IMR-90 (cell line): Measurements from ENCODE around the gene RAPGEFL1. TPM values are rescaled to one million over a fixed set of nuclear protein-coding genes. Genes with fewer than 3 reads are reported as not detected.

Experiments
- ATAC-seq: fragments of 200-7000 bp; cut with Tn5 transposase; 2 replicates; pipeline ENCODE4 v1.9.1; 2020; ENCODE audit warnings: low read depth, mild to moderate bottlenecking, moderate library complexity
- BruUV-seq: library from RNA; stranded (reverse); fragments of 400-500 nt; replicated peaks from 2 replicates; lab custom pipeline; 2021; lab: Mats Ljungman, UMichigan
- CTCF ChIA-PET: fragments of 300-600 bp; formaldehyde crosslinking; extraction: SDS; loops from one replicate; lab custom pipeline; 2021; ENCODE audit warnings: antibody characterized with exemption; lab: Yijun Ruan, JAX
- POLR2A ChIA-PET: fragments of 300-600 bp; sonication (Branson Sonifier 250); formaldehyde crosslinking; loops from one replicate; lab custom pipeline; 2022; ENCODE audit warnings: antibody characterized with exemption; ENCODE audit not compliant: unreplicated experiment; lab: Charles Lee
- DNase-seq: peaks from one replicate; pipeline ENCODE4 v3.0.0; 2013
- H2AFZ ChIP-seq: replicated peaks from 2 replicates; pipeline ENCODE3; 2013; ENCODE audit warnings: low read length, mild to moderate bottlenecking; ENCODE audit not compliant: poor library complexity
- H2AK5ac ChIP-seq: 2 replicates; pipeline ENCODE4 v1.6.1; 2013; ENCODE audit warnings: low read depth, low read length, inconsistent platforms
- H2AK9ac ChIP-seq: replicated peaks from 2 replicates; pipeline ENCODE3; 2013; ENCODE audit warnings: mild to moderate bottlenecking, low read depth, low read length, moderate library complexity; ENCODE audit not compliant: poor library complexity
- H2BK120ac ChIP-seq: 2 replicates; pipeline ENCODE4 v1.6.1; 2013; ENCODE audit warnings: low read depth, low read length, inconsistent platforms
- H2BK15ac ChIP-seq: 3 replicates; pipeline ENCODE4 v1.6.1; 2013; ENCODE audit warnings: low read depth, low read length, inconsistent platforms
- H2BK20ac ChIP-seq: 2 replicates; pipeline ENCODE4 v1.6.1; 2013; ENCODE audit warnings: low read depth, mild to moderate bottlenecking, inconsistent platforms, low read length, moderate library complexity
- H2BK5ac ChIP-seq: 2 replicates; pipeline ENCODE4 v1.6.1; 2013; ENCODE audit warnings: mild to moderate bottlenecking, low read depth, low read length, inconsistent platforms; ENCODE audit not compliant: poor library complexity, severe bottlenecking
- H3K14ac ChIP-seq: replicated peaks from 2 replicates; pipeline ENCODE4 v1.6.1; 2013; ENCODE audit warnings: low read depth, low read length, inconsistent platforms
- H3K18ac ChIP-seq: 2 replicates; pipeline ENCODE4 v1.6.1; 2013; ENCODE audit warnings: low read depth, low read length, control low read depth
- H3K23ac ChIP-seq: 2 replicates; pipeline ENCODE4 v1.6.1; 2013; ENCODE audit warnings: low read depth, low read length, inconsistent platforms
- H3K27ac ChIP-seq: 2 replicates; pipeline ENCODE4 v1.5.1; 2013; ENCODE audit warnings: mild to moderate bottlenecking, control low read depth, low read length; ENCODE audit not compliant: insufficient read depth
- H3K27me3 ChIP-seq: 2 replicates; pipeline ENCODE4 v1.6.1; 2013; ENCODE audit warnings: low read length; ENCODE audit not compliant: control insufficient read depth, insufficient read depth
- H3K36me3 ChIP-seq: 2 replicates; pipeline ENCODE4 v1.6.1; 2013; ENCODE audit warnings: low read length, mixed read lengths; ENCODE audit not compliant: control insufficient read depth, insufficient read depth
- H3K4ac ChIP-seq: 2 replicates; pipeline ENCODE4 v1.6.1; 2013; ENCODE audit warnings: low read depth, low read length, inconsistent platforms
- H3K4me1 ChIP-seq: 2 replicates; pipeline ENCODE4 v1.6.1; 2013; ENCODE audit warnings: low read length, mixed read lengths; ENCODE audit not compliant: control insufficient read depth, insufficient read depth
- H3K4me2 ChIP-seq: 2 replicates; pipeline ENCODE4 v1.6.1; 2013; ENCODE audit warnings: low read depth, mild to moderate bottlenecking, control low read depth, low read length, moderate library complexity
- H3K4me3 ChIP-seq: 2 replicates; pipeline ENCODE4 v1.5.1; 2013; ENCODE audit warnings: low read depth, mild to moderate bottlenecking, control low read depth, low read length, moderate library complexity; ENCODE audit not compliant: insufficient read depth
- H3K56ac ChIP-seq: 2 replicates; pipeline ENCODE4 v1.6.1; 2013; ENCODE audit warnings: low read length, inconsistent platforms; ENCODE audit not compliant: insufficient read depth; ENCODE audit errors: extremely low read depth
- H3K79me1 ChIP-seq, 2 experiments: 2 replicates each; pipeline ENCODE4 v1.6.1; 2013; ENCODE audit warnings: low read length in 2 of 2, inconsistent platforms in 1 of 2, low read depth in 1 of 2
- H3K9ac ChIP-seq: 2 replicates; pipeline ENCODE4 v1.6.1; 2013; ENCODE audit warnings: low read depth, low read length, control low read depth
- H3K9me1 ChIP-seq: 2 replicates; pipeline ENCODE4 v1.6.1; 2013; ENCODE audit warnings: low read length, inconsistent platforms; ENCODE audit not compliant: insufficient read depth
- H3K9me3 ChIP-seq: 2 replicates; pipeline ENCODE4 v1.6.1; 2013; ENCODE audit warnings: low read length; ENCODE audit not compliant: control insufficient read depth, insufficient read depth
- H4K20me1 ChIP-seq: 2 replicates; pipeline ENCODE4 v1.6.1; 2013; ENCODE audit warnings: low read length, inconsistent platforms; ENCODE audit not compliant: insufficient read depth
- H4K5ac ChIP-seq: 2 replicates; pipeline ENCODE4 v1.6.1; 2013; ENCODE audit warnings: mild to moderate bottlenecking, low read depth, low read length, control low read depth
- H4K8ac ChIP-seq, 2 experiments: 2 replicates each; pipeline ENCODE4 v1.6.1; 2013; ENCODE audit warnings: low read depth in 2 of 2, low read length in 2 of 2, control low read depth in 1 of 2, inconsistent platforms in 1 of 2
- H4K91ac ChIP-seq: 2 replicates; pipeline ENCODE4 v1.6.1; 2013; ENCODE audit warnings: low read depth, low read length, inconsistent platforms; ENCODE audit not compliant: insufficient read depth
- BHLHE40 ChIP-seq: fragments of 150-350 bp; IDR thresholded peaks from 2 replicates; pipeline ENCODE4 v1.6.1; 2016; ENCODE audit warnings: mild to moderate bottlenecking, low read depth, low read length
- CEBPB ChIP-seq: IDR thresholded peaks from 2 replicates; pipeline ENCODE4 v1.6.1; 2012; ENCODE audit warnings: low read depth, low read length, improper control_type of control experiment
- CHD1 ChIP-seq: IDR thresholded peaks from 2 replicates; pipeline ENCODE4 v1.6.1; 2012; ENCODE audit warnings: low read depth, low read length, improper control_type of control experiment
- ELK1 ChIP-seq: fragments of 150-350 bp; IDR thresholded peaks from 2 replicates; pipeline ENCODE4 v1.6.1; 2016; ENCODE audit warnings: low read depth, mild to moderate bottlenecking, low read length, moderate library complexity, borderline replicate concordance
- FOS ChIP-seq: fragments of 150-350 bp; IDR thresholded peaks from 2 replicates; pipeline ENCODE4 v1.6.1; 2016; ENCODE audit warnings: low read depth, low read length
- MXI1 ChIP-seq: IDR thresholded peaks from 2 replicates; pipeline ENCODE4 v1.6.1; 2012; ENCODE audit warnings: low read depth, mild to moderate bottlenecking, low read length, moderate library complexity, borderline replicate concordance
- POLR2A ChIP-seq: IDR thresholded peaks from 2 replicates; pipeline ENCODE4 v1.6.1; 2012; ENCODE audit warnings: mild to moderate bottlenecking, low read depth, low read length
- RAD21 ChIP-seq: IDR thresholded peaks from 2 replicates; pipeline ENCODE4 v1.6.1; 2012; ENCODE audit warnings: low read length, improper control_type of control experiment
- RCOR1 ChIP-seq: IDR thresholded peaks from 2 replicates; pipeline ENCODE4 v1.6.1; 2012; ENCODE audit warnings: mild to moderate bottlenecking, low read length, improper control_type of control experiment; ENCODE audit not compliant: insufficient replicate concordance
- RFX5 ChIP-seq: IDR thresholded peaks from 2 replicates; pipeline ENCODE4 v1.8.0; 2012; ENCODE audit warnings: low read depth, mild to moderate bottlenecking, low read length, moderate library complexity
- SMC3 ChIP-seq: fragments of 150-350 bp; IDR thresholded peaks from 2 replicates; pipeline ENCODE4 v1.6.1; 2016; ENCODE audit warnings: low read depth, mild to moderate bottlenecking, antibody characterized with exemption, low read length, moderate library complexity
- WGBS, 2 experiments: methylation state at CpG; one replicate each; pipeline versions ENCODE4 v1.1.5 to v1.1.7; 2013; ENCODE audit warnings: missing lambda C conversion rate in 2 of 2; ENCODE audit not compliant: insufficient read length in 1 of 2; ENCODE audit errors: extremely low coverage in 2 of 2; 5-methylcytosine and 5-hydroxymethylcytosine counted together
- dilution Hi-C: fragments of 300-500 bp; cut with HindIII; formaldehyde crosslinking; loops from one replicate; pipeline ENCODE4 v1.14.3; 2018; ENCODE audit warnings: low sequenced_read_pairs; ENCODE audit not compliant: unreplicated experiment
- in situ Hi-C: fragments of 300-500 bp; cut with MboI; formaldehyde crosslinking; loops from 3 replicates; pipeline ENCODE4 v1.14.3; 2019; ENCODE audit warnings: low sequenced_read_pairs, inconsistent platforms, mixed read lengths
- intact Hi-C: fragments of 100-400 bp; cut with micrococcal nuclease; formaldehyde crosslinking; loops from 2 replicates; pipeline ENCODE4 v1.10.0; 2022
- polyA plus RNA-seq, 3 experiments: library from polyadenylated mRNA; depleted of rRNA; stranded (reverse); fragments of >200 nt; gene quantifications; 2 replicates each; pipeline ENCODE4 v1.2.3, GENCODE V29; 2012; ENCODE audit warnings: low replicate concordance in 1 of 3
- total RNA-seq: library from RNA; depleted of rRNA; stranded (reverse); fragments of >200 nt; gene quantifications from 2 replicates; pipeline ENCODE4 v1.2.3, GENCODE V29; 2012
- TF ChIP-seq, protein P1 (sequence below): conservative IDR thresholded peaks from 2 replicates; pipeline ENCODE4 v1.5.1; 2012; ENCODE audit warnings: mild to moderate bottlenecking, low read depth, low read length, improper control_type of control experiment
- TF ChIP-seq, protein P2 (sequence below): fragments of 150-350 bp; IDR thresholded peaks from 2 replicates; pipeline ENCODE4 v1.6.1; 2017; ENCODE audit warnings: mild to moderate bottlenecking, antibody characterized with exemption, low read length, low read depth

Gene RAPGEFL1
- total and polyA plus RNA-seq, 2 of the 4 experiments (the other 2 are of a cell fraction): 0.54 to 5.6 TPM

DNA sequence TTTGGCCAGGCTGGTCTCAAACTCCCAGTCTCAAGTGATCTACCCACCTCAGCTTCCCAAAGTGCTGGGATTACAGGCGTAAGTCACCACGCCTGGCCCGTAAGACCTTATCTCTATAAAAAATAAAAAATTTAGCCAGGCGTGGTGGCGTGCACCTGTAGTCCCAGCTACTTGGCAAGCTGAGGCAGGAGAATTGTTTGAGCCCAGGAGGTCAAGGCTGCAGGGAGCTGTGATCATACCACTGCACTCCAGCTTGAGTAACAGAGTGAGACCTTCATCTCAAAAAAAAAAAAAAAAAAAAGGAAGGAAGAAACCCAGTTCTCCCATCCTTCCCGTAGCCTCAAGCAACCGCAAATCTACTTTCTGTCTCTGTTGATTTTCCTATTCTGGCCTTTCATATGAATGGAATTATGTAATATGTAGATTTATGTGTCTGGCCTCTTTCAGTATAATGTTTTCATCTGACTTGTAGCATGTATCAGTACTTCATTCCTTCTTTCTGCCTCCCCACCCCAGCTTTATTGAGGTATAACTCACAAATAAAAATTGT, 25.8 kb upstream of the RAPGEFL1 start:
- Histone ChIP-seq H3K9ac (no peak overlapping the region), H3K56ac (no peak overlapping the region), H3K4ac (no peak overlapping the region), H2BK120ac (no peak overlapping the region), H3K36me3 (peaks cover 46% of the 10 kb centered on the region), H2AK5ac (no peak overlapping the region), H3K4me2 (no peak overlapping the region), H4K5ac (no peak overlapping the region), H2AFZ (no peak overlapping the region), H3K4me3 (no peak overlapping the region), H2BK5ac (no peak overlapping the region), H2BK20ac (no peak overlapping the region), H2BK15ac (no peak overlapping the region), H3K9me3 (no peaks in the 10 kb centered on the region), H2AK9ac (no peak overlapping the region), H4K20me1 (peaks cover 16% of the 10 kb centered on the region), H3K27me3 (no peaks in the 10 kb centered on the region), H3K27ac (no peak overlapping the region), H3K79me1 (peaks cover 39 to 65% of the 10 kb centered on the region in 2 experiments), H3K9me1 (peaks cover 8% of the 10 kb centered on the region), H3K23ac (no peak overlapping the region), H3K4me1 (no peaks in the 10 kb centered on the region; the same call in 1 of the 2 replicates), H3K14ac (no peak overlapping the region), H4K91ac (no peak overlapping the region), H3K18ac (no peak overlapping the region), H4K8ac (no peak overlapping the region)
- intact Hi-C loops (no loop called here), in situ Hi-C loops (no loop called here), dilution Hi-C loops (no loop called here)
- ATAC-seq (no peak), DNase-seq (no peak)
- no TSS peak for BruUV-seq
- TF ChIP-seq FOS (no peak), CEBPB (no peak), RFX5 (no peak), POLR2A (no peak), MXI1 (no peak), RCOR1 (no peak), CHD1 (no peak), ELK1 (no peak), RAD21 (no peak), BHLHE40 (no peak), SMC3 (no peak)
- TF ChIP-seq, protein P1, sequence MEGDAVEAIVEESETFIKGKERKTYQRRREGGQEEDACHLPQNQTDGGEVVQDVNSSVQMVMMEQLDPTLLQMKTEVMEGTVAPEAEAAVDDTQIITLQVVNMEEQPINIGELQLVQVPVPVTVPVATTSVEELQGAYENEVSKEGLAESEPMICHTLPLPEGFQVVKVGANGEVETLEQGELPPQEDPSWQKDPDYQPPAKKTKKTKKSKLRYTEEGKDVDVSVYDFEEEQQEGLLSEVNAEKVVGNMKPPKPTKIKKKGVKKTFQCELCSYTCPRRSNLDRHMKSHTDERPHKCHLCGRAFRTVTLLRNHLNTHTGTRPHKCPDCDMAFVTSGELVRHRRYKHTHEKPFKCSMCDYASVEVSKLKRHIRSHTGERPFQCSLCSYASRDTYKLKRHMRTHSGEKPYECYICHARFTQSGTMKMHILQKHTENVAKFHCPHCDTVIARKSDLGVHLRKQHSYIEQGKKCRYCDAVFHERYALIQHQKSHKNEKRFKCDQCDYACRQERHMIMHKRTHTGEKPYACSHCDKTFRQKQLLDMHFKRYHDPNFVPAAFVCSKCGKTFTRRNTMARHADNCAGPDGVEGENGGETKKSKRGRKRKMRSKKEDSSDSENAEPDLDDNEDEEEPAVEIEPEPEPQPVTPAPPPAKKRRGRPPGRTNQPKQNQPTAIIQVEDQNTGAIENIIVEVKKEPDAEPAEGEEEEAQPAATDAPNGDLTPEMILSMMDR: no peak
- TF ChIP-seq, protein P2, sequence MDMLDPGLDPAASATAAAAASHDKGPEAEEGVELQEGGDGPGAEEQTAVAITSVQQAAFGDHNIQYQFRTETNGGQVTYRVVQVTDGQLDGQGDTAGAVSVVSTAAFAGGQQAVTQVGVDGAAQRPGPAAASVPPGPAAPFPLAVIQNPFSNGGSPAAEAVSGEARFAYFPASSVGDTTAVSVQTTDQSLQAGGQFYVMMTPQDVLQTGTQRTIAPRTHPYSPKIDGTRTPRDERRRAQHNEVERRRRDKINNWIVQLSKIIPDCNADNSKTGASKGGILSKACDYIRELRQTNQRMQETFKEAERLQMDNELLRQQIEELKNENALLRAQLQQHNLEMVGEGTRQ: no peak
- ChIA-PET POLR2A (interaction anchor here (0.8 kb wide), 1 partner anchor 51 kb away, joined by 4 read pairs; no protein-coding TSS in a partner anchor), CTCF (interaction anchor here (0.6 to 0.9 kb wide), 2 partner anchors 11 to 40 kb away, joined by 3 to 7 read pairs; partner anchors contain the start of gene CASC3)
- WGBS, 2 experiments: no CpG with 5 or more reads among the region's 7 CpGs
